GM18508 (cell line): ENCODE results near the gene TGFA.
A peak's percentile ranks its signal among the peaks of the same experiment; 100 is the strongest.

Experiments
- ATAC-seq: cut with Tn5 transposase; IDR thresholded peaks from one replicate; pipeline ENCODE4 v1.9.1; 2021; ENCODE audit warnings: moderate number of reproducible peaks; ENCODE audit not compliant: insufficient read depth, unreplicated experiment

The TGFA gene

GRCh38 chr2:70527447-70528080 is 26.1 kb downstream of the TGFA start:
- no peak for ATAC-seq

GRCh38 chr2:70526126-70526525 is 27.5 kb downstream of the TGFA start:
- ATAC-seq, result no peak

GRCh38 chr2:70525032-70525431 is 28.6 kb downstream of the TGFA start:
- ATAC-seq, result no peak

- ATAC-seq, result no peak
Measured at GRCh38 chr2:70523996-70524965, 29.3 kb downstream of the TGFA start.

GRCh38 chr2:70523672-70523995 is 30.0 kb downstream of the TGFA start:
- no peak for ATAC-seq

- no peak for ATAC-seq
Measured at GRCh38 chr2:70522627-70523026, 31.0 kb downstream of the TGFA start.

- ATAC-seq, result no peak
Measured at GRCh38 chr2:70520825-70521224, 32.8 kb downstream of the TGFA start.

GRCh38 chr2:70519453-70519852 is 34.2 kb downstream of the TGFA start:
- ATAC-seq, result no peak

- no peak for ATAC-seq
Measured at GRCh38 chr2:70518557-70518956, 35.1 kb downstream of the TGFA start.

GRCh38 chr2:70517804-70518203 is 35.8 kb downstream of the TGFA start:
- no peak for ATAC-seq

- peak; percentile 93 for ATAC-seq
Measured at GRCh38 chr2:70516596-70516995, 37.0 kb downstream of the TGFA start.

GRCh38 chr2:70515938-70516337 is 37.7 kb downstream of the TGFA start:
- no peak for ATAC-seq

- no peak for ATAC-seq
Measured at GRCh38 chr2:70514612-70515055, 39.0 kb downstream of the TGFA start.

- no peak for ATAC-seq
Measured at GRCh38 chr2:70513738-70514137, 39.9 kb downstream of the TGFA start.

GRCh38 chr2:70511971-70512729 is 41.5 kb downstream of the TGFA start:
- ATAC-seq, result no peak

- ATAC-seq, result no peak
Measured at GRCh38 chr2:70510313-70510712, 43.3 kb downstream of the TGFA start.

- ATAC-seq, result no peak
Measured at GRCh38 chr2:70509565-70509964, 44.1 kb downstream of the TGFA start.

GRCh38 chr2:70508711-70509462 is 44.7 kb downstream of the TGFA start:
- no peak for ATAC-seq

GRCh38 chr2:70505613-70506391 is 47.8 kb downstream of the TGFA start:
- no peak for ATAC-seq
